Mesothelial cell of epicardium (in vitro differentiated cells): ENCODE results near the gene GTF2F1. TPM values are rescaled to one million over a fixed set of nuclear protein-coding genes. Genes with fewer than 3 reads are reported as not detected.
"Not testable (repeated sequence)": the region's sequence is repeated elsewhere in the genome, so short reads cannot be mapped to it uniquely, and the experiment has no call there.

Source experiments
- DNase-seq, 2 experiments: peaks; one replicate each; pipeline ENCODE4 v3.0.0; 2021; ENCODE audit warnings: low spot score in 2 of 2; ENCODE audit not compliant: unreplicated experiment in 2 of 2
- H3K27ac Mint-ChIP-seq: 2 replicates; pipeline ENCODE4 v1.8.0; 2021; ENCODE audit warnings: mixed read lengths
- H3K27me3 Mint-ChIP-seq: 2 replicates; pipeline ENCODE4 v1.8.0; 2021; ENCODE audit warnings: low read depth, mixed read lengths
- H3K36me3 Mint-ChIP-seq: 2 replicates; pipeline ENCODE4 v1.8.0; 2021; ENCODE audit warnings: mixed read lengths
- H3K4me1 Mint-ChIP-seq: 2 replicates; pipeline ENCODE4 v1.8.0; 2021; ENCODE audit warnings: mixed read lengths
- H3K4me3 Mint-ChIP-seq: 2 replicates; pipeline ENCODE4 v1.8.0; 2021; ENCODE audit warnings: mild to moderate bottlenecking, moderate library complexity, mixed read lengths
- H3K9me3 Mint-ChIP-seq: 2 replicates; pipeline ENCODE4 v1.8.0; 2021; ENCODE audit warnings: mixed read lengths
- CTCF ChIP-seq: fragments of 200-600 bp; sonication (generic); IDR thresholded peaks from one replicate; pipeline ENCODE4 v1.5.0; 2021; ENCODE audit warnings: antibody characterized with exemption; ENCODE audit not compliant: unreplicated experiment
- total RNA-seq: library from RNA; stranded (reverse); gene quantifications from 3 replicates; pipeline ENCODE4 v1.2.1, GENCODE V29; 2021

GTF2F1 gene
- total RNA-seq, 1 donor from 2014 or later = 73.8 TPM

DNA sequence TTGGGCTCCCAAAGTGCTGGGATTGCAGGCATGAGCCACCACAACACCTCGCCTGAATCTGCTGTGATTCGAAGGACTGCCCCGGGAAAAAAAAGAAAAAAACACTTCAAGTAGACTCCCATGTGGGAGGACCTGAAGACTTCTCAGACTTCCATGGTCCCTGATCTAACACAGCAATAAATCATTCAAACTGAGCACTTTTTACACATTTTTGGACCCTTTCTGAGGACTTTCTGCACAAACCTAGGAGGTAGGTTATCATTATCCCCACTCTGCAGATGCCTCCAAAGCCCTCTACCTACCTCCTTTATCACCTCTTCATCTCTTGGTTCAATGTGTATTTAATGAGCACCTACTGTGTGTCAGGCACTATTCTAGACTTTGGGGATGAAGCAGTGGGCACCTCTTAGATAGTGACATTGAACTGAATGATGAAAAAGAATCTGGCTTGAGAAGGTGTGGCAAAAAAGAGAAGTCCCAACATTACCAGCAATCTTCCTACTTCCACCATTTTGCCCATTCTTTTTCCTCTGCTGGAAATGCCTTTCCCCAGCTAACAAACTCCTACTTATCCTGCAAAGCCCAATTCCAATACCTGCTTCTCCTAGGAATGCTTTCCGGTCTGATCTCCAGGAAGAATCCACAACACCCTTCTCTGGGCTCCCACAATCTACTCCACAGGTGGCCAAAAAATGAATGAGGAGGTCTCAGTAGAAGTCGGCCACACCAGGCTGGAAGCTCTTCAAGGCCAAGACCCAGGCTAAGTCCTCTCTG is 33.2 kb downstream of the GTF2F1 start:
- Mint-ChIP-seq H3K4me1 (peaks cover 20% of the 10 kb centered on the region), H3K4me3 (peak overlapping the region; percentile 27), H3K27ac (no peak overlapping the region), H3K9me3 (no peaks in the 10 kb centered on the region), H3K36me3 (peaks cover 3% of the 10 kb centered on the region), H3K27me3 (no peaks in the 10 kb centered on the region)
- DNase-seq = no peak
- TF ChIP-seq CTCF = no peak

DNA sequence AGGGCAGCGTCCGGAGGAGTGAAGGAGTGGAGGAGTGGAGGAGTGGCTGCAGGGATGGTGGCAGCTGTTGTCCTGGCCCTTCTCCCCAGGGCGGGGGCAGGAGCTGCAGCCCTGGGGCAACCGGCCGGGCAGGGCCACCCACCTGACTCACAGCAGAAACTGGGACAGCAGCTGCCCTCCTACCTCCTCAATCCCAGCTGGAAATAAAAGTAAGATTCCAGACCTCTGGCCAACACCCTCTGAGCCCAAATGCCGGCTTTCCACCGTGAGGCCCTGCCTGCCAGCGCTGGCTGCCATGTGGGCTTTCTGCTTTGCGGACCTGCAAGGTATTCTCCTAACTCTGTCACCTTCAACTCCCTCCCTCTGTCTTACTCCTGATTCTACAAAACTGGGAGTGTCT is 35.0 kb downstream of the GTF2F1 start:
- no peak for DNase-seq
- Mint-ChIP-seq H3K9me3 (no peaks in the 10 kb centered on the region), H3K36me3 (no peaks in the 10 kb centered on the region), H3K4me1 (peaks cover 17% of the 10 kb centered on the region), H3K4me3 (no peak overlapping the region), H3K27ac (no peak overlapping the region), H3K27me3 (no peaks in the 10 kb centered on the region)
- TF ChIP-seq CTCF = no peak

DNA sequence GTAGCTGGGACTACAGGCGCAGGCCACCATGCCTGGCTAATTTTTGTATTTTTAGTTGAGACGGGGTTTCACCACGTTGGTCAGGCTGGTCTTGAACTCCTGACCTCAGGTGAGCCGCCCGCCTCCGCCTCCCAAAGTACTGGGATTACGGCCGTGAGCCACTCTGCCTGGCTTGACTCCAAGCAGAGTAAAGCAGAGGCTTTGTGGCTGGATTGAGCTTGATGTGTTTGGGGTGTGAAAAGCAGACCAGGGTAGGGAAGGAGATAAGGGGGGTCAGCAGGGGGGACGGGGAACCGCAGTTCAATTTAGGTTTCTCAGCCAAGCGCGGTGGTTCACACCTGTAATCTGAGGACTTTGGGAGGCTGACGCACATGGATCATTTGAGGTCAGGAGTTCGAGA is 35.8 kb downstream of the GTF2F1 start:
- H3K36me3 Mint-ChIP-seq = no peaks in the 10 kb centered on the region
- peaks cover 11% of the 10 kb centered on the region for H3K4me1 Mint-ChIP-seq
- H3K27ac Mint-ChIP-seq = no peak overlapping the region
- TF ChIP-seq CTCF = no peak
- DNase-seq = no peak
- no peaks in the 10 kb centered on the region for H3K27me3 Mint-ChIP-seq
- no peak overlapping the region for H3K4me3 Mint-ChIP-seq
- H3K9me3 Mint-ChIP-seq = no peaks in the 10 kb centered on the region

- H3K27ac Mint-ChIP-seq, H3K4me3 Mint-ChIP-seq, H3K9me3 Mint-ChIP-seq, DNase-seq, H3K4me1 Mint-ChIP-seq, H3K36me3 Mint-ChIP-seq, H3K27me3 Mint-ChIP-seq: not testable (repeated sequence)
Measured at GRCh38 chr19:6355321-6356040, 37.5 kb downstream of the GTF2F1 start.

DNA sequence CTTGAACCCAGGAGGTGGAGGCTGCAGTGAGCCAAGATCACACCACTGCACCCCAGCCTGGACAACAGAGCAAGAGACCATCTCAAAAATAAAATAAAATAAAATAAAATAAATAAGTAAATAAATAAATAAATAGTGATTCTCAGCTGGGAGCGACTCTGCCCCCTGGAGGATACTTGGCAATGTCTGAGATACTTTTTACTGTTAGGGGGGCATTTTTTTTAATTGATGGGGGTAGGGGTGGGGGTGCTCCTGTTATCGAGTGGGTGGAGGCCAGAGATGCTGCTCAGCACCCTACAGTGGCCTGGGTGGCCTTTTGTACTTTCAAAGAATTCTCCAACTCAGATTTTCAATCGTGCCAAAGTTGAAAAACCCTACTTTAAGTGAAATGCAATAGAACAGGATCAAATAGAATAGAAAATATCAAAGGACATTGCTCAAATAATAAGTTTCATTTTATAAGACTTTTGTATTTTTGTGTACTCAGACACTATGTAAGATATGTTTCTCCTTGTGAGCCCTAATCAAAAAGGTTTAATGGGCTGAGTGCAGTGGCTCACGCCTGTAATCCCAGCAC is 38.8 kb downstream of the GTF2F1 start:
- Mint-ChIP-seq H3K4me3 (no peak overlapping the region), H3K27ac (no peak overlapping the region), H3K9me3 (no peaks in the 10 kb centered on the region), H3K27me3 (peaks cover 5% of the 10 kb centered on the region), H3K36me3 (no peaks in the 10 kb centered on the region), H3K4me1 (peaks cover 6% of the 10 kb centered on the region)
- peak; percentile 39 for TF ChIP-seq CTCF
- DNase-seq = no peak
